ENCODE measurements around the gene KRTAP5-9. TPM values are rescaled to one million over a fixed set of nuclear protein-coding genes. Genes with fewer than 3 reads are reported as not detected.

The KRTAP5-9 gene, protein sequence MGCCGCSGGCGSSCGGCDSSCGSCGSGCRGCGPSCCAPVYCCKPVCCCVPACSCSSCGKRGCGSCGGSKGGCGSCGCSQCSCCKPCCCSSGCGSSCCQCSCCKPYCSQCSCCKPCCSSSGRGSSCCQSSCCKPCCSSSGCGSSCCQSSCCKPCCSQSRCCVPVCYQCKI
- total RNA-seq = under 1 TPM in 1 of 2 experiments, not detected in 1; 0.27 TPM

DNA sequence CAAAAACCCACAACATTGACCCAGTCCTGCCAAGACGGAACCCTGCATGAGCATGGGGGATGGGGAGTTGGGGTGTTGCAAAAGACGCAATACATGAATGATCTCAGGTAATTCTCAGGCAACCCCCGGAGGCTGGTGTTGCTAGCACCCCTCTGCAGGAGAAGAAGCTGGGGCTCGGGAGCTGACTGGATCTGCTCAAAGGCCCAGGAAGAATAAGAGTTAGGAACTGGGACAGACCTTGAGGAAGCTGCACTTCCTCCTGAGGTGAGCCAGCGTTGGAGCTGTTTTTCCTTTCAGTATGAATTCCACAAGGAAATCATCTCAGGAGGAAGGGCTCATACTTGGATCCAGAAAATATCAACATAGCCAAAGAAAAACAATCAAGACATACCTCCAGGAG lies at the start of gene KRTAP5-9:
KRTAP5-9 (plus strand) TSS at position 301 of the 400 bp plus-strand sequence. CDS start 238 bp downstream, outside the sequence.
- DNase-seq = no peak
- ChIA-PET CTCF (no interaction called here), POLR2A (no interaction called here)
- H3K27ac Mint-ChIP-seq = no peak within 1 kb of the TSS
- no peaks in the 10 kb centered on the region for H3K9me3 Mint-ChIP-seq
- H3K4me3 Mint-ChIP-seq = no peak within 1 kb of the TSS
- H3K4me1 Mint-ChIP-seq (ENCODE audit: low read depth) = peaks cover 12% of the 10 kb centered on the region
- peaks cover 36% of the 10 kb centered on the region for H3K27me3 Mint-ChIP-seq
- H3K36me3 Mint-ChIP-seq = no peaks in the 10 kb centered on the region
- intact Hi-C loops (cut with micrococcal nuclease) = loop anchor here (10.0 kb wide), 1 partner anchor 103 kb away; the partner anchor contains the start of gene DHCR7

DNA sequence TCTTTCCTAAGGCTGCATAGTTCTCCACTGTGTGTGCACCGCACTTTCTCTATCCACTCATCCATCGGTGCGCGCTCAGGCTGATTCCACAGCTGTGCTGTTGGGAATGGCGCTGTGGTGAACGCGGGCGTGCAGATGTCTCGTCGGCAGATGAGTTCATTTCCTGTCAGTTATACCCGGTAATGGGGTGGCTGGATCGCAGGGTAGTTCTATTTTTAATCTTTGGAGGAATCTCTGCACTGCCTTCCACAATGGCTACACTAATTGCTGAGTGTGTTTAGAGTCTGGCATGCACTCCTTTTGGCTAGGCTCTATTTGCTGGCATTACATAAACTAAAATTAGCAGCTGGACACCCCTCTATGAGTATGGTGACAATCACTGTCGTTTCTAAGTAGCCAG lies 49.1 kb upstream of the KRTAP5-9 start:
- H3K9me3 Mint-ChIP-seq = no peaks in the 10 kb centered on the region
- CTCF ChIA-PET = no interaction called here
- no peak for DNase-seq
- H3K36me3 Mint-ChIP-seq = peaks cover 69% of the 10 kb centered on the region
- H3K27ac Mint-ChIP-seq = no peak overlapping the region
- intact Hi-C loops (cut with micrococcal nuclease) = no loop called here
- no peaks in the 10 kb centered on the region for H3K27me3 Mint-ChIP-seq
- H3K4me3 Mint-ChIP-seq = no peak overlapping the region
- POLR2A ChIA-PET = interaction anchor here (1.4 kb wide), 1 partner anchor 10 kb away, joined by 3 read pairs; no protein-coding TSS in a partner anchor
- no peaks in the 10 kb centered on the region for H3K4me1 Mint-ChIP-seq (ENCODE audit: low read depth)

DNA sequence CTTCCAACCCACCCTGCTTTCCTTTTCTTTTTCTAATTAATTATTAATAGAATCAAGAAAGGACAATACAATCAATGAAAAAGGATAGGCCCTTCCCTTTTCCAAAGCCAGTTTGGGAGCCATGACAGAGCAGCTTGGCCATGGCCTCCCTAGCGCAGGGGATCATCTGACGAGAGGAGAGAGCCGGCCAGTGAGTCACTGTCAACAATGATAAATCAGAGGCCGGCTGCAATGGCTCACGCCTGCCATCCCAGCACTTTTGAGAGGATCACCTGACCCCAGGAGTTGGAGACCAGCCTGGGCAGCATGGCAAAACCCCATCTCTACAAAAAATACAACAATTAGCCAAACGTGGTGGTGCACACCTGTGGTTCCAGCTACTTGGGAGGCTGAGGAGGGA lies 48.7 kb upstream of the KRTAP5-9 start:
- DNase-seq = no peak
- intact Hi-C loops (cut with micrococcal nuclease) = no loop called here
- H3K27ac Mint-ChIP-seq = no peak overlapping the region
- no peaks in the 10 kb centered on the region for H3K27me3 Mint-ChIP-seq
- no peaks in the 10 kb centered on the region for H3K9me3 Mint-ChIP-seq
- no peak overlapping the region for H3K4me3 Mint-ChIP-seq
- CTCF ChIA-PET = no interaction called here
- H3K4me1 Mint-ChIP-seq (ENCODE audit: low read depth) = no peaks in the 10 kb centered on the region
- POLR2A ChIA-PET = interaction anchor here (1.4 kb wide), 1 partner anchor 10 kb away, joined by 3 read pairs; no protein-coding TSS in a partner anchor
- H3K36me3 Mint-ChIP-seq = peaks cover 66% of the 10 kb centered on the region

DNA sequence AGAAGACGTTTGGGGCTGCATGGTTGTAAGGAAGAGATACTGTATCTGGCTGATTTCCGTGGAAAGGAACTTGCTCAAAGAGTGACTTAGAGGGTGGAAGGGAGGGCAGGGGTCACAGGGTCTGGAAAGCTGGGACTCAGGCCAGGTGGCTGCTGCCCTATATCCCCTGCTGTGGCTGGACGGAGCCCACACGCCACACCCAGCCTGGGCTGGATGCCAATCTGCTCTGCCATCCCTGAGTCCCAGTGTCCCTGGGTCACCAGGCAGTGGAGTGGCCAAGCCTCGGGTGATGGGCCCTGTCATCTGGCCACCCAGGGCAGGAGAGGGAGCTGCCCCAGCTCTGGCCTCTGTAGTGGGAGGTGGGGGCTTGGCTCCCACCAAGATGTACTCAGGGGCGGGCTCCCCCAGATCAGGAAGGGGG lies 47.6 kb upstream of the KRTAP5-9 start:
- H3K4me1 Mint-ChIP-seq (ENCODE audit: low read depth) = no peaks in the 10 kb centered on the region
- intact Hi-C loops (cut with micrococcal nuclease) = no loop called here
- peaks cover 66% of the 10 kb centered on the region for H3K36me3 Mint-ChIP-seq
- CTCF ChIA-PET = no interaction called here
- peaks cover 2% of the 10 kb centered on the region for H3K9me3 Mint-ChIP-seq
- H3K27ac Mint-ChIP-seq = no peak overlapping the region
- POLR2A ChIA-PET = interaction anchor here (1.4 kb wide), 1 partner anchor 11 kb away, joined by 3 read pairs; no protein-coding TSS in a partner anchor
- no peak overlapping the region for H3K4me3 Mint-ChIP-seq
- H3K27me3 Mint-ChIP-seq = no peaks in the 10 kb centered on the region
- no peak for DNase-seq

DNA sequence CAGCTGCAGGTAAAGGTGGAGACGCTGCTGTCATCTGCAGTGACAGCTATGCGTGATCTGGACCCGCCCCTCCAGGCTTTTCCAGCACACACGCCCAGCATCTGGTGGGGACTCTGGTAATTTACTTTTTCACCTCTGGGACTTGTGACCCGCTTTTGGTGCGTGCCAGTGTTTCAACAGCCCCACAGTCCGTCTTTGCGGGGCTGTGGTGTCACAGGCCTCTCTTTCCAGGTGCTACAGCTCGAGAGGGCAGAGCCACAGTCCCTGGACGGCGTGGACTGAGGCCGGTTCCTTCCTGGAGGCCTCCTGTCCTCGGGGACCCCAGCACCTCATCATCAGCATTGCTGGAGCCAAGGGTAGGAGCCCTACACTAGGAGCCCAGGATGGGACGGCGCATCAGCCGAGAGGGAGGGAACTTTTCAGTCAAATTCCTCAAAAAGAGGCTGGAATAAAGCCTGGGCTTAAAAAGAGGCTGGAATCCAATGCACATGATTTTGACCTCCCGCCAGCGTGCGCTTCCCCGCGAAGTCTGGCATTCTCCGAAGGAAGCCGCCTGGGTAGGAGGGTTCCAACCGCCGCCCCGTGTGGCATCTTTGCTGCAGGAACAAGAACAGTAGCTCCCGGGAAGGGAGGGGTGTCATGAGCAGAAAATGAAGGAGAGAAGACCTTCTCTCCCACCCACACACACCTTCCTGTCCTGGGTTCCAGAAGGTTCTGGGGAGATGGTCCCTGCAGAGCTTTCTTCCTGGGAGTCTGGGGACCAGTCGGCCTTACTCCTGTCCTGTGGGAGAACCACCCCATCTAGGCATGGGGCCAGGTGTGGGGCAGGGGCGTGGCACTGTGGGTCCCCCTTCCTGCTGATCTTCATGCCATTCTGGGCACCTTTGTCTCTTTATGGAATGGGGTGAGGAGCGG lies 46.9 kb upstream of the KRTAP5-9 start:
- Mint-ChIP-seq H3K4me3 (no peak overlapping the region), H3K9me3 (peaks cover 9% of the 10 kb centered on the region), H3K36me3 (peaks cover 71% of the 10 kb centered on the region), H3K4me1 (ENCODE audit: low read depth) (no peaks in the 10 kb centered on the region), H3K27ac (no peak overlapping the region), H3K27me3 (no peaks in the 10 kb centered on the region)
- intact Hi-C loops (cut with micrococcal nuclease) = no loop called here
- ChIA-PET CTCF (no interaction called here), POLR2A (no interaction called here)
- DNase-seq = no peak

DNA sequence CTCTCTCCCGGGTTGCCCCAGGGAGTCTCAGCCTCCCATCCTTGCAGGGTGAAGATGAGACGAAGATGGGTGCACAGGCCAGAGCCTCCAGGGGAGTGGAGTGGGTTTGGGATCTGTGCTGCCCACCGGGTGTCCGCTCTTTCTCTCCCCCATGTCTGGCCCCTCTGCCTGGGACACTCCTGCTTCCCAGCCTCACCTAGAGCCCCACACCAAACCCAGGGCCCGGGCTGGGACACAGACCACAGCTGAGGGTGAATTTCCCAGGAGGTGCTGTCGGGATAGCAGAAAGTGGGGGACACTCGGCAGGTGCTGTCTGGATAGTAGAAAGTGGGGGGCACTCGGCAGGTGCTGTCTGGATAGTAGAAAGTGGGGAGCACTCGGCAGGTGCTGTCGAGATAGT lies 46.2 kb upstream of the KRTAP5-9 start:
- POLR2A ChIA-PET = no interaction called here
- no peak for DNase-seq
- Mint-ChIP-seq H3K4me1 (ENCODE audit: low read depth) (no peaks in the 10 kb centered on the region), H3K36me3 (peaks cover 71% of the 10 kb centered on the region), H3K9me3 (peaks cover 16% of the 10 kb centered on the region), H3K27ac (no peak overlapping the region), H3K27me3 (no peaks in the 10 kb centered on the region), H3K4me3 (no peak overlapping the region)
- intact Hi-C loops (cut with micrococcal nuclease) = no loop called here
- CTCF ChIA-PET = no interaction called here

DNA sequence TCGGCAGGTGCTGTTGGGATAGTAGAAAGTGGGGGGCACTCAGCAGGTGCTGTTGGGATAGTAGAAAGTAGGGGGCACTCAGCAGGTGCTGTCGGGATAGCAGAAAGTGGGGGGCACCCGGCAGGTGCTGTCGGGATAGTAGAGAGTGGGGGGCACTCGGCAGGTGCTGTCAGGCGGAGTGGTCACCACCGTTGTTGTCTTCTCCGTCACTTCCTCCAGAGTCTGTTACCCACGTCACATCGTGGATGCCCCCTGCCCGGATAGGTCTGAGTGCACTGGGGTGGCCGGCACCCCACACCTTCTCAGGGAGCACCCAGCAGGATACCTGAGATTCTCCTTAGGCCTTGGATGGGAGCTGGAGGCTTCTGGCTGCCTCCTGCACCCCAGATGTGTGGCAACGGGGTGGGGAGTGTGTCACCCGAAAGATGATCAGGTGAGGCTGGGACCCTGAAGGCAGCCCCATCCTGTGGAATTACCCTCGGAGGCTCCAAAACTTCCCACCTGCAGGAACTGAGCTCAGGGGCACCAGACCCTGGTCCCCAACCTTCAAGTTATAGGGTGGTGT lies 45.3 kb upstream of the KRTAP5-9 start:
- no peaks in the 10 kb centered on the region for H3K4me1 Mint-ChIP-seq (ENCODE audit: low read depth)
- H3K27ac Mint-ChIP-seq = no peak overlapping the region
- H3K4me3 Mint-ChIP-seq = no peak overlapping the region
- H3K9me3 Mint-ChIP-seq = peaks cover 20% of the 10 kb centered on the region
- no peaks in the 10 kb centered on the region for H3K27me3 Mint-ChIP-seq
- ChIA-PET POLR2A (no interaction called here), CTCF (no interaction called here)
- DNase-seq = no peak
- intact Hi-C loops (cut with micrococcal nuclease) = no loop called here
- peaks cover 67% of the 10 kb centered on the region for H3K36me3 Mint-ChIP-seq

DNA sequence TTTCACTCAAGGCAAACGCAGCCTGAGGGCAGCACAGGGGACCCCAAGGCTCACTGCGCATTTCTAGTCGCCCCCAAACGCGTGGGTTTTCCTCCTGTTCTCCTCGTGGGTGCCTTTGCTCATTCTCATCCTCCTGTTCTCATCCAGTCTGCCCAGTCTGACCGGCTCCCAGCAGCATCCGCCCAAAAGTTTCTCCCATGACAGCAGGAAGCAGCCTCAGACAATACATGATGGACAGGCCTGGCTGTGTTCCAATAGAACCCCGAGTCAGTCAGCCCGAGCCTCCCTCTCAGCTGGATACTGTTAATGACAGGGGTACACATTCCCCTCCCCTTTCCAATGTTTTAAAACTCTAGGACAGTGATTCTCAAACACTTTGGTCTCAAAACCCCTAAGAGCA lies 43.7 kb upstream of the KRTAP5-9 start:
- ChIA-PET POLR2A (no interaction called here), CTCF (no interaction called here)
- Mint-ChIP-seq H3K4me1 (ENCODE audit: low read depth) (no peaks in the 10 kb centered on the region), H3K9me3 (peaks cover 36% of the 10 kb centered on the region), H3K27ac (no peak overlapping the region), H3K36me3 (peaks cover 57% of the 10 kb centered on the region), H3K4me3 (no peak overlapping the region), H3K27me3 (no peaks in the 10 kb centered on the region)
- DNase-seq = no peak
- intact Hi-C loops (cut with micrococcal nuclease) = no loop called here

DNA sequence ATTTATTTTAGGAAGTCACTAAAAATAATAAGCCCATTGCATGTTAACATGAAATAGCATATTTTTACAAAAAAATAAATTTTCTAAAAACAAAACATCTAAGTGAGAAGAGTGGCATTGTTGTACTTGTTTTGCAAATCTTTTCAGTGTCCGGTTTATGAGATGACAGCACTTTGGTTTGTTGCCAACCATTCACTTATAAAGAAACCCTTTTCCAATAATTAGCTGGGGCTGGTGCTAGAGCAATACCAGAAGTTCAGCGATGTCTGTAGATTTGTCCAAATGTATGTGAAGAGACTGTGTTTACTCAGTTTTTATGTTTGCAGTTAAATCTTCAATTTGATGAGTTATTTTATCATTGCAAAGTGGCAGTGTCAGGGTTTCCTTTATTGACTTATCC lies 43.2 kb upstream of the KRTAP5-9 start:
- ChIA-PET POLR2A (no interaction called here), CTCF (no interaction called here)
- Mint-ChIP-seq H3K4me1 (ENCODE audit: low read depth) (no peaks in the 10 kb centered on the region), H3K27me3 (no peaks in the 10 kb centered on the region), H3K9me3 (peaks cover 40% of the 10 kb centered on the region), H3K36me3 (peaks cover 54% of the 10 kb centered on the region), H3K4me3 (no peak overlapping the region), H3K27ac (no peak overlapping the region)
- intact Hi-C loops (cut with micrococcal nuclease) = no loop called here
- no peak for DNase-seq

DNA sequence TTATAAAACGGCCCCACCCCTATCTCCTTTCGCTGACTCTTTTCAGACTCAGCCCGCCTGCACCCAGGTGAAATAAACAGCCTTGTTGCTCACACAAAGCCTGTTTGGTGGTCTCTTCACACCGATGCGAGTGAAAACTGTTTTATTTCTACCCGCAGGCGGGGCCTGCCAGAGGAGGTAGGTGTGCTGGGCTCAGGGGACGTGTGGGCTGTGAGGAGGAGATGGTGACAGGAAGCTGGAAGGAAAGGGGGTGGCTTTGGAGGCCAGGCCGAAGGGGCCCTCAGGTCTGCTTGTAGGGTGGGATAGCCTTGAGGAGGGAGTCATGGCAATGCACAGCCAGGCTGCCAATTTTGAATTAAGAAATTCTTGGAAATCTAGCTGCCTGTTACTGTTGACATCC lies 42.4 kb upstream of the KRTAP5-9 start:
- POLR2A ChIA-PET = interaction anchor here (0.6 kb wide), 1 partner anchor 452 kb away, joined by 3 read pairs; no protein-coding TSS in a partner anchor

DNA sequence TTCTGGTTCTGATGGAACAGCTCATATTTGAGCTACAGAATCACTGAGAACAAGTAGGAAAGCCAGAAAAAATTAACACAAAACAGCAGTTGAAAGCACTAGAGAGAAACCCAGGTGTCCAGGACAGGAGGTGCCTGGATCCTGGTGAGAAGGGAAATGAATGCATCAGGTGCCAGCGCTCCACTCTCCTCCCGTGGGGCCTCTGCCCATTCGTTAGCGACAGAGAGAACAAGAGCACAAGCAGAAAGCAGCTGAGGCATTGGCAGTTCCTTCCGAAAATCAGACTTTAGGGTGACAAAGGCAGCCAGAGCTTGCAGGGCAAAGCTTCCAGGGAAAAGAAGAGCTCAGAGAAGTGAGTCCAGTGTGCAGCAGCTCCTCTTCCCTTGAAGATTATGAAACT lies 41.1 kb upstream of the KRTAP5-9 start:
- Mint-ChIP-seq H3K4me3 (no peak overlapping the region), H3K9me3 (peaks cover 59% of the 10 kb centered on the region), H3K4me1 (ENCODE audit: low read depth) (no peaks in the 10 kb centered on the region), H3K27me3 (no peaks in the 10 kb centered on the region), H3K27ac (no peak overlapping the region), H3K36me3 (peaks cover 45% of the 10 kb centered on the region)
- ChIA-PET POLR2A (no interaction called here), CTCF (no interaction called here)
- DNase-seq = no peak
- intact Hi-C loops (cut with micrococcal nuclease) = no loop called here

More for the DNA sequence above, 42.4 kb upstream of the KRTAP5-9 start:
- Mint-ChIP-seq H3K27ac (no peak overlapping the region), H3K4me1 (ENCODE audit: low read depth) (no peaks in the 10 kb centered on the region), H3K4me3 (no peak overlapping the region), H3K9me3 (peaks cover 47% of the 10 kb centered on the region), H3K36me3 (peaks cover 46% of the 10 kb centered on the region), H3K27me3 (no peaks in the 10 kb centered on the region)
- intact Hi-C loops (cut with micrococcal nuclease) = no loop called here
- CTCF ChIA-PET = no interaction called here
- no peak for DNase-seq

DNA sequence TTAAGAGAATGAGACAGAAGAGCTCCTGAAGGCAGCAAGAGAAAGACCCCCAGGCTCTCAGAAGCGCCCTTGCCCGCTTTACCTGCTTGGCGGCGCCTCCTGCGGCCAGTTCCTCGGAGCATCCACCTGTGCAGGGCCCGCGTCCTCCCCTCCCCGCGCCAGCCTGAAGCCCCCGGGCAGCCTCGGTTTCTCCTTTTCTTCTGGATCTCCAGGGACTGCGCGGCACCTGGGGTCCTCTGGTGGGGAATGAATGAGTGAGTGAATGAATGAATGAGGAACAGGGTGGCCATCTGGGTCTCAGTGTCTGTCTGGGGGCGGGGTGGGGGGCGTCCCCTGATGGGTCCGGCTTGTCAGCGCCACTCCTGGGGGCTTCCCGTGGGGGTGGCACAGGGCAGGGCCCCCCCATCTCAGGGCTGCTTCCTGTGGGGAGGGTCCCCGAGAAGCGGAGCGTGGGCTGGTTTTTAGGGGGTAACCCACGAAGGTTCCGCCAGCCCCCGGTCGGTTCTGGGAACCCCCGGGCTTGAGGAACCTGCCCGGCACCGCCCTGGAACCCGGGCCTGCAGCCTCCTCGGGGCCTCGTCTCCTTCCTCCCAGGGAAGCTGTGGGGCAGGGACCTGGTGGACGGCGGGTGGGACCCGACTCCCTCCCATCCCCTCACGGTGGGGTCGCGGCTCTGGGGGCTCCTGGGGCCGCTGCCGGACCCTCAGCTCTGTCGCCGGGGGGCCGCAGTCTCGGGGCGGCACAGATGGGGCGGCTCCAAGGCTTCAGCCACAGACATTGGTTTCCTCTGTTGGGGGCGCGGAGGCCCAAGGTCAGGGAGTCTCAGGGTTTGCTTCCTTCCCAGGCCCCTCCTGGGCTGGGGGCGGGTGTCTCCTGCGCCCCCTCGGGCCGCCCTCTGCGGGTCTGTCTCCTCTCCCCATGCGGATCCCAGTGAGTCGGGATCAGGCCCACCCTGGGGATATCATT lies 29.4 kb upstream of the KRTAP5-9 start:
- peaks cover 8% of the 10 kb centered on the region for H3K9me3 Mint-ChIP-seq
- ChIA-PET POLR2A (no interaction called here), CTCF (no interaction called here)
- intact Hi-C loops (cut with micrococcal nuclease) = no loop called here
- H3K4me3 Mint-ChIP-seq = no peak overlapping the region
- H3K27me3 Mint-ChIP-seq = no peaks in the 10 kb centered on the region
- H3K36me3 Mint-ChIP-seq = no peaks in the 10 kb centered on the region
- DNase-seq = no peak
- no peak overlapping the region for H3K27ac Mint-ChIP-seq
- H3K4me1 Mint-ChIP-seq (ENCODE audit: low read depth) = no peaks in the 10 kb centered on the region

Data from activated CD4-positive, alpha-beta memory T cell treated with anti-CD3 and anti-CD28 coated beads for 36 hours (primary cell).